ENCODE results near the gene SWT1.
"Not testable (repeated sequence)": the region's sequence is repeated elsewhere in the genome, so short reads cannot be mapped to it uniquely, and the experiment has no call there.

- not testable (repeated sequence) for TF ChIP-seq CTCF (IDR thresholded peaks at IDR 0.05); MEF2A (IDR thresholded peaks at IDR 0.05; ENCODE audit: borderline replicate concordance, low read depth); RAD21 (IDR thresholded peaks at IDR 0.05; ENCODE audit: low read length); GABPA (IDR thresholded peaks at IDR 0.05; ENCODE audit: low read depth); FOXJ3 (CRISPR knock-in tag; IDR thresholded peaks at IDR 0.05); REST (IDR thresholded peaks at IDR 0.05; ENCODE audit: low read depth, low read length); FOXM1 (IDR thresholded peaks at IDR 0.05; ENCODE audit: low read depth); TAF1 (IDR thresholded peaks at IDR 0.05; ENCODE audit: borderline replicate concordance, low read depth, low read length); TEAD4 (IDR thresholded peaks at IDR 0.05; ENCODE audit: borderline replicate concordance, insufficient read depth); EZH2phosphoT487 (IDR thresholded peaks at IDR 0.05; ENCODE audit: borderline replicate concordance, low read depth)
Measured at GRCh38 chr1:185237176-185237575, 80.2 kb downstream of the SWT1 start.
